GM23248 (cell line): ENCODE data around the gene HEG1. TPM values are rescaled to one million over a fixed set of nuclear protein-coding genes. Genes with fewer than 3 reads are reported as not detected.

ENCODE experiments used
- DNase-seq: peaks from one replicate; pipeline ENCODE4 v3.0.0-alpha.2; 2015
- H2AFZ ChIP-seq: fragments of 200-600 bp; sonication (generic); 2 replicates; pipeline ENCODE4 v1.6.1; 2016; ENCODE audit warnings: antibody characterized with exemption
- H3F3A ChIP-seq: fragments of 200-600 bp; sonication (generic); 2 replicates; pipeline ENCODE4 v1.6.1; 2016; ENCODE audit warnings: mild to moderate bottlenecking, antibody characterized with exemption, mixed run types; ENCODE audit not compliant: insufficient read depth
- H3K27ac ChIP-seq: fragments of 200-600 bp; sonication (generic); 2 replicates; pipeline ENCODE4 v1.5.1; 2016; ENCODE audit warnings: mild to moderate bottlenecking
- H3K27me3 ChIP-seq: fragments of 200-600 bp; sonication (generic); replicated peaks from 2 replicates; pipeline ENCODE4 v1.6.1; 2016; ENCODE audit warnings: mild to moderate bottlenecking; ENCODE audit not compliant: insufficient read depth
- H3K36me3 ChIP-seq: fragments of 200-600 bp; sonication (generic); 2 replicates; pipeline ENCODE4 v1.6.1; 2016; ENCODE audit warnings: low read depth, mild to moderate bottlenecking
- H3K4me1 ChIP-seq: fragments of 200-600 bp; sonication (generic); 2 replicates; pipeline ENCODE4 v1.6.1; 2016; ENCODE audit warnings: mild to moderate bottlenecking; ENCODE audit not compliant: insufficient read depth
- H3K4me2 ChIP-seq: fragments of 200-600 bp; sonication (generic); one replicate; pipeline ENCODE4 v1.6.1; 2016; ENCODE audit warnings: mild to moderate bottlenecking; ENCODE audit not compliant: unreplicated experiment
- H3K4me3 ChIP-seq: fragments of 200-600 bp; sonication (generic); 2 replicates; pipeline ENCODE4 v1.5.1; 2016; ENCODE audit warnings: mild to moderate bottlenecking
- H3K79me2 ChIP-seq: fragments of 200-600 bp; sonication (generic); 2 replicates; pipeline ENCODE4 v1.6.1; 2016; ENCODE audit warnings: mild to moderate bottlenecking; ENCODE audit not compliant: insufficient read depth
- H3K9ac ChIP-seq: fragments of 200-600 bp; sonication (generic); 2 replicates; pipeline ENCODE4 v1.6.1; 2016; ENCODE audit warnings: mild to moderate bottlenecking
- H3K9me2 ChIP-seq: fragments of 200-600 bp; sonication (generic); 2 replicates; pipeline ENCODE4 v1.6.1; 2016; ENCODE audit warnings: mixed run types, mild to moderate bottlenecking, moderate library complexity; ENCODE audit not compliant: insufficient read depth
- H3K9me3 ChIP-seq: fragments of 200-600 bp; sonication (generic); one replicate; pipeline ENCODE4 v1.6.1; 2017; ENCODE audit warnings: low read depth
- H4K20me1 ChIP-seq: fragments of 200-600 bp; sonication (generic); 2 replicates; pipeline ENCODE4 v1.6.0; 2016; ENCODE audit not compliant: insufficient read depth
- EZH2 ChIP-seq: fragments of 200-600 bp; sonication (generic); IDR thresholded peaks from 2 replicates; pipeline ENCODE4 v1.6.1; 2018; ENCODE audit warnings: antibody characterized with exemption, mild to moderate bottlenecking; ENCODE audit not compliant: insufficient read depth, poor library complexity, severe bottlenecking
- EZH2phosphoT487 ChIP-seq: fragments of 200-600 bp; sonication (generic); IDR thresholded peaks from 2 replicates; pipeline ENCODE4 v1.6.1; 2018; ENCODE audit warnings: antibody characterized with exemption, moderate library complexity, mild to moderate bottlenecking, low read depth; ENCODE audit not compliant: insufficient read depth
- WGBS, 2 experiments: methylation state at CpG; one replicate each; pipeline ENCODE4 v1.1.6; 2015 to 2017; ENCODE audit warnings: low lambda C conversion rate in 2 of 2, low coverage in 1 of 2; ENCODE audit errors: missing lambda C conversion rate in 2 of 2; 5-methylcytosine and 5-hydroxymethylcytosine counted together
- in situ Hi-C: fragments of 300-500 bp; cut with MboI; formaldehyde crosslinking; loops from 2 replicates; pipeline ENCODE4 v1.15.0; 2020
- polyA plus RNA-seq: library from polyadenylated mRNA; unstranded; fragments of >200 nt; fragmentation: Nextera tagmentation; extraction: Ambion mirVana; gene quantifications from 2 replicates; pipeline ENCODE4 v1.2.1, GENCODE V29; 2016
- total RNA-seq: library from RNA; depleted of rRNA; stranded (reverse); fragments of >200 nt; shearing (Covaris generic); gene quantifications from 2 replicates; pipeline ENCODE4 v1.2.3, GENCODE V29; 2014

HEG1 gene
- total and polyA plus RNA-seq, 2 experiments from 2014 or later: 32.1 to 116 TPM

- 91 to 94% methylated on average over 3 of the region's 3 CpGs for WGBS, 2 experiments
- Histone ChIP-seq H3K4me1 (peaks cover 34% of the 10 kb centered on the region), H3K4me2 (peak overlapping the region; percentile 68), H2AFZ (no peak overlapping the region), H3K27ac (peak overlapping the region; percentile 99), H3K9ac (peak overlapping the region; percentile 83), H4K20me1 (no peaks in the 10 kb centered on the region), H3K79me2 (peaks cover 21% of the 10 kb centered on the region), H3K9me2 (no peaks in the 10 kb centered on the region), H3F3A (peaks cover 59% of the 10 kb centered on the region), H3K9me3 (no peaks in the 10 kb centered on the region), H3K36me3 (peaks cover 60% of the 10 kb centered on the region), H3K4me3 (no peak overlapping the region), H3K27me3 (no peaks in the 10 kb centered on the region)
- no peak for DNase-seq
- no peak for TF ChIP-seq EZH2phosphoT487
- TF ChIP-seq EZH2: no peak
- in situ Hi-C loops: no loop called here
Observed at GRCh38 chr3:124984754-124985153, 71.0 kb downstream of the HEG1 start.

GRCh38 chr3:124982855-124983254 lies 72.9 kb downstream of the HEG1 start:
- Histone ChIP-seq H3K79me2 (peaks cover 25% of the 10 kb centered on the region), H3K4me3 (no peak overlapping the region), H3K27ac (no peak overlapping the region), H3K4me2 (no peak overlapping the region), H4K20me1 (no peaks in the 10 kb centered on the region), H2AFZ (no peak overlapping the region), H3F3A (peaks cover 55% of the 10 kb centered on the region), H3K36me3 (peaks cover 59% of the 10 kb centered on the region), H3K27me3 (no peaks in the 10 kb centered on the region), H3K4me1 (peaks cover 30% of the 10 kb centered on the region), H3K9me2 (no peaks in the 10 kb centered on the region), H3K9me3 (no peaks in the 10 kb centered on the region), H3K9ac (no peak overlapping the region)
- no peak for DNase-seq
- 97 to 100% methylated on average over 2 of the region's 2 CpGs for WGBS, 2 experiments
- in situ Hi-C loops: no loop called here
- no peak for TF ChIP-seq EZH2phosphoT487
- no peak for TF ChIP-seq EZH2

- H3K4me2 ChIP-seq: no peak overlapping the region
- H3K9ac ChIP-seq: no peak overlapping the region
- H3K79me2 ChIP-seq: peaks cover 25% of the 10 kb centered on the region
- peaks cover 73% of the 10 kb centered on the region for H3K36me3 ChIP-seq
- no peaks in the 10 kb centered on the region for H4K20me1 ChIP-seq
- H3K4me3 ChIP-seq: no peak overlapping the region
- no peaks in the 10 kb centered on the region for H3K9me3 ChIP-seq
- H2AFZ ChIP-seq: no peak overlapping the region
- H3F3A ChIP-seq: peaks cover 55% of the 10 kb centered on the region
- H3K9me2 ChIP-seq: no peaks in the 10 kb centered on the region
- DNase-seq: no peak
- no peak overlapping the region for H3K27ac ChIP-seq
- 52 to 59% methylated on average over 5 of the region's 5 CpGs for WGBS, 2 experiments
- no peaks in the 10 kb centered on the region for H3K27me3 ChIP-seq
- TF ChIP-seq EZH2phosphoT487: no peak
- TF ChIP-seq EZH2: no peak
- in situ Hi-C loops: no loop called here
- peaks cover 20% of the 10 kb centered on the region for H3K4me1 ChIP-seq
Observed at GRCh38 chr3:124981472-124981871, 74.3 kb downstream of the HEG1 start.

GRCh38 chr3:124978627-124979026 lies 77.2 kb downstream of the HEG1 start:
- Histone ChIP-seq H2AFZ (no peak overlapping the region), H3K36me3 (peaks cover 86% of the 10 kb centered on the region), H3K4me2 (no peak overlapping the region), H3K27me3 (no peaks in the 10 kb centered on the region), H3K79me2 (peaks cover 13% of the 10 kb centered on the region), H3F3A (peaks cover 63% of the 10 kb centered on the region), H3K9ac (no peak overlapping the region), H4K20me1 (no peaks in the 10 kb centered on the region), H3K27ac (no peak overlapping the region), H3K4me3 (no peak overlapping the region), H3K9me3 (no peaks in the 10 kb centered on the region), H3K4me1 (no peaks in the 10 kb centered on the region), H3K9me2 (no peaks in the 10 kb centered on the region)
- 90 to 98% methylated on average over 7 of the region's 7 CpGs for WGBS, 2 experiments
- TF ChIP-seq EZH2phosphoT487 (no peak), EZH2 (no peak)
- in situ Hi-C loops: no loop called here
- no peak for DNase-seq

GRCh38 chr3:124976383-124976782 lies 79.4 kb downstream of the HEG1 start:
- H2AFZ ChIP-seq: no peak overlapping the region
- H3K27ac ChIP-seq: no peak overlapping the region
- H3K4me1 ChIP-seq: no peaks in the 10 kb centered on the region
- DNase-seq: peak; percentile 51
- in situ Hi-C loops: no loop called here
- 0 out of 2 replicates have a peak, but pooled peaks cover 6% of the 10 kb centered on the region for H3K79me2 ChIP-seq
- no peaks in the 10 kb centered on the region for H3K9me2 ChIP-seq
- H3K4me2 ChIP-seq: no peak overlapping the region
- peaks cover 87% of the 10 kb centered on the region for H3K36me3 ChIP-seq
- no peaks in the 10 kb centered on the region for H4K20me1 ChIP-seq
- peaks cover 78% of the 10 kb centered on the region for H3F3A ChIP-seq
- H3K27me3 ChIP-seq: no peaks in the 10 kb centered on the region
- no peak overlapping the region for H3K4me3 ChIP-seq
- TF ChIP-seq EZH2 (no peak), EZH2phosphoT487 (no peak)
- no peak overlapping the region for H3K9ac ChIP-seq
- WGBS, 2 experiments: 54 to 67% methylated on average over 4 to 6 of the region's 6 CpGs
- H3K9me3 ChIP-seq: no peaks in the 10 kb centered on the region
